HCT116 (cell line): Measurements from ENCODE around the gene SLC25A13. TPM values are rescaled to one million over a fixed set of nuclear protein-coding genes. Genes with fewer than 3 reads are reported as not detected.

Source experiments
- ATAC-seq: fragments of 200-7000 bp; cut with Tn5 transposase; 2 replicates; pipeline ENCODE4 v1.9.1; 2020; ENCODE audit warnings: mild to moderate bottlenecking, moderate library complexity
- BruUV-seq: library from RNA; stranded (reverse); fragments of 400-500 nt; replicated peaks from 2 replicates; lab custom pipeline; 2021; lab: Mats Ljungman, UMichigan
- CTCF ChIA-PET: fragments of 300-600 bp; sonication (Branson Sonifier 250); formaldehyde crosslinking; loops from one replicate; lab custom pipeline; 2021; ENCODE audit warnings: antibody characterized with exemption; lab: Charles Lee
- POLR2A ChIA-PET: fragments of 300-600, 350-600 bp; sonication (Branson Sonifier 250); formaldehyde crosslinking; loops from one replicate; lab custom pipeline; 2021; ENCODE audit warnings: antibody characterized with exemption; lab: Charles Lee
- RAD21 ChIA-PET, 2 experiments: fragments of 300-600 bp; sonication (Branson Sonifier 250); formaldehyde crosslinking; loops; one replicate each; lab custom pipeline; 2023; ENCODE audit warnings: low total read pairs in 2 of 2; ENCODE audit not compliant: uncharacterized antibody in 2 of 2, unreplicated experiment in 2 of 2, low non-redundant PET in 1 of 2; lab: Charles Lee
- DNase-seq: peaks from one replicate; pipeline ENCODE4 v3.0.0-alpha.2; 2010; ENCODE audit warnings: low read depth, low spot score
- H2AFZ ChIP-seq: fragments of 200-600 bp; shearing (Covaris generic), sonication (generic); 2 replicates; pipeline ENCODE4 v1.6.1; 2017; ENCODE audit warnings: low read depth, mixed run types, mixed read lengths, antibody characterized with exemption, low read length; ENCODE audit not compliant: poor library complexity, severe bottlenecking
- H3K27ac ChIP-seq: 2 replicates; pipeline ENCODE4 v1.5.1; 2012; ENCODE audit warnings: low read depth, low read length
- H3K27me3 ChIP-seq: fragments of 200-600 bp; sonication (generic); 2 replicates; pipeline ENCODE4 v1.6.1; 2016; ENCODE audit warnings: mixed run types, low read length, mixed read lengths; ENCODE audit not compliant: insufficient read depth
- H3K36me3 ChIP-seq, 2 experiments: fragments of 200-500 bp in 1 of 2; fragments of 200-600 bp in 1 of 2; sonication (Bioruptor generic) in 1 of 2; sonication (generic) in 1 of 2; 2 replicates each; pipeline versions ENCODE4 v1.5.1 to v1.6.1; 2014 to 2016; ENCODE audit warnings: low read length in 2 of 2, inconsistent platforms in 1 of 2, mixed read lengths in 1 of 2, mixed run types in 1 of 2; ENCODE audit not compliant: insufficient read depth in 2 of 2, control insufficient read depth in 1 of 2
- H3K4me1 ChIP-seq, 2 experiments: fragments of 200-600 bp in 1 of 2; sonication (generic) in 1 of 2; 2 replicates each; pipeline versions ENCODE4 v1.5.1 to v1.6.1; 2012 to 2017; ENCODE audit warnings: low read length in 2 of 2, inconsistent platforms in 1 of 2, mild to moderate bottlenecking in 1 of 2, mixed read lengths in 1 of 2, mixed run types in 1 of 2, moderate library complexity in 1 of 2; ENCODE audit not compliant: insufficient read depth in 2 of 2, control insufficient read depth in 1 of 2
- H3K4me2 ChIP-seq: fragments of 200-600 bp; sonication (generic); 2 replicates; pipeline ENCODE4 v1.6.1; 2017; ENCODE audit warnings: mixed run types, low read length, mixed read lengths
- H3K4me3 ChIP-seq, 2 experiments: fragments of 200-600 bp in 1 of 2; sonication (generic) in 1 of 2; replicated peaks in 1 of 2; 2 replicates each; pipeline ENCODE4 v1.5.1; 2011 to 2016; ENCODE audit warnings: low read length in 2 of 2, control low read depth in 1 of 2, low read depth in 1 of 2, mild to moderate bottlenecking in 1 of 2, mixed read lengths in 1 of 2, mixed run types in 1 of 2
- H3K79me2 ChIP-seq: fragments of 200-600 bp; sonication (generic); 2 replicates; pipeline ENCODE4 v1.6.1; 2017; ENCODE audit warnings: mild to moderate bottlenecking, mixed run types, low read length, moderate library complexity, mixed read lengths; ENCODE audit not compliant: insufficient read depth
- H3K9ac ChIP-seq: fragments of 200-600 bp; sonication (generic); 2 replicates; pipeline ENCODE4 v1.6.1; 2016; ENCODE audit warnings: low read length, mixed read lengths
- H3K9me2 ChIP-seq: fragments of 200-600 bp; sonication (generic), shearing (Covaris generic); 2 replicates; pipeline ENCODE4 v1.6.1; 2017; ENCODE audit warnings: mixed run types, mild to moderate bottlenecking, moderate library complexity; ENCODE audit not compliant: insufficient read depth
- H3K9me3 ChIP-seq, 2 experiments: fragments of 200-500 bp in 1 of 2; fragments of 200-600 bp in 1 of 2; sonication (Bioruptor generic) in 1 of 2; sonication (generic) in 1 of 2; 2 replicates each; pipeline ENCODE4 v1.6.1; 2014 to 2017; ENCODE audit warnings: low read length in 2 of 2, mixed read lengths in 2 of 2, inconsistent platforms in 1 of 2, low read depth in 1 of 2, mild to moderate bottlenecking in 1 of 2, mixed run types in 1 of 2, moderate library complexity in 1 of 2; ENCODE audit not compliant: control insufficient read depth in 1 of 2, insufficient read depth in 1 of 2
- H4K20me1 ChIP-seq: fragments of 200-600 bp; sonication (generic), shearing (Covaris generic); 2 replicates; pipeline ENCODE4 v1.6.1; 2017; ENCODE audit warnings: mixed run types, mild to moderate bottlenecking, moderate library complexity; ENCODE audit not compliant: insufficient read depth
- CBX3 ChIP-seq: IDR thresholded peaks from 2 replicates; pipeline ENCODE4 v1.6.1; 2012; ENCODE audit warnings: low read depth
- CTCF ChIP-seq, 3 experiments: fragments of 200-600 bp in 1 of 3; sonication (generic) in 1 of 3; IDR thresholded peaks in 2 of 3; conservative IDR thresholded peaks in 1 of 3; 2 replicates each; pipeline ENCODE4 v1.5.1; 2012 to 2017; ENCODE audit warnings: low read depth in 2 of 3, low read length in 2 of 3, antibody characterized with exemption in 1 of 3, borderline replicate concordance in 1 of 3, control low read depth in 1 of 3, mild to moderate bottlenecking in 1 of 3, mixed read lengths in 1 of 3, mixed run types in 1 of 3, moderate library complexity in 1 of 3; ENCODE audit not compliant: insufficient read depth in 1 of 3
- EGR1 ChIP-seq: IDR thresholded peaks from 2 replicates; pipeline ENCODE4 v1.6.1; 2012; ENCODE audit warnings: low read depth
- ELF1 ChIP-seq: IDR thresholded peaks from 2 replicates; pipeline ENCODE4 v1.6.1; 2012; ENCODE audit warnings: low read depth, borderline replicate concordance
- EZH2 ChIP-seq: fragments of 200-600 bp; sonication (generic); IDR thresholded peaks from 2 replicates; pipeline ENCODE4 v1.6.1; 2017; ENCODE audit warnings: antibody characterized with exemption, mixed run types
- EZH2phosphoT487 ChIP-seq: fragments of 200-600 bp; IDR thresholded peaks from 2 replicates; pipeline ENCODE4 v1.6.1; 2018; ENCODE audit warnings: antibody characterized with exemption, borderline replicate concordance
- POLR2A ChIP-seq: IDR thresholded peaks from 2 replicates; pipeline ENCODE4 v1.7.0; 2011; ENCODE audit warnings: borderline replicate concordance; ENCODE audit not compliant: insufficient read depth, insufficient read length; ENCODE audit errors: extremely low read depth
- POLR2AphosphoS5 ChIP-seq: IDR thresholded peaks from 2 replicates; pipeline ENCODE4 v1.6.1; 2011; ENCODE audit warnings: mild to moderate bottlenecking, low read depth, low read length, moderate library complexity
- SIN3A ChIP-seq: IDR thresholded peaks from 2 replicates; pipeline ENCODE4 v1.6.1; 2012; ENCODE audit warnings: low read depth
- SP1 ChIP-seq: IDR thresholded peaks from 2 replicates; pipeline ENCODE4 v1.6.1; 2012; ENCODE audit warnings: low read depth
- TCF7L2 ChIP-seq: IDR thresholded peaks from 2 replicates; pipeline ENCODE4 v1.7.0; 2011; ENCODE audit warnings: borderline replicate concordance, inconsistent platforms; ENCODE audit not compliant: insufficient read depth, insufficient read length; ENCODE audit errors: extremely low read depth
- YY1 ChIP-seq: IDR thresholded peaks from 2 replicates; pipeline ENCODE4 v1.6.1; 2011; ENCODE audit warnings: low read length, low read depth, moderate library complexity, mild to moderate bottlenecking; ENCODE audit not compliant: insufficient replicate concordance; ENCODE audit errors: extremely low read depth
- ZBTB33 ChIP-seq: IDR thresholded peaks from 2 replicates; pipeline ENCODE4 v1.6.1; 2011; ENCODE audit warnings: mild to moderate bottlenecking, low read length, moderate library complexity; ENCODE audit not compliant: insufficient replicate concordance; ENCODE audit errors: extremely low read depth
- ZFX ChIP-seq: fragments of 450-650 bp; IDR thresholded peaks from 2 replicates; pipeline ENCODE4 v1.6.1; 2017
- ZNF274 ChIP-seq: fragments of 200-500 bp; sonication (Bioruptor generic); IDR thresholded peaks from 2 replicates; pipeline ENCODE4 v1.6.1; 2014; ENCODE audit warnings: mild to moderate bottlenecking, low read depth, low read length, inconsistent platforms
- intact Hi-C: fragments of 100-400 bp; cut with micrococcal nuclease; formaldehyde crosslinking; loops from 2 replicates; pipeline ENCODE4 v1.10.0; 2022
- total RNA-seq: library from RNA; stranded (reverse); gene quantifications from one replicate; pipeline ENCODE4 v1.2.1, GENCODE V29; 2021; ENCODE audit not compliant: unreplicated experiment

SLC25A13 gene
- total RNA-seq, 1 experiment from 2014 or later: 19.3 TPM

- H3K36me3 ChIP-seq: no peaks in the 10 kb centered on the region
- intact Hi-C loops: no loop called here
- TF ChIP-seq SP1 (no peak), EGR1 (no peak), ZBTB33 (no peak), CBX3 (no peak), ZFX (no peak), EZH2phosphoT487 (no peak), ZNF274 (no peak), POLR2A (no peak), ELF1 (no peak), YY1 (no peak), TCF7L2 (no peak), EZH2 (no peak), POLR2AphosphoS5 (no peak), SIN3A (no peak), CTCF (IDR thresholded peaks at IDR 0.05 in 2 of 3, conservative IDR thresholded peaks at IDR 0.05 in 1 of 3; ENCODE audit: borderline replicate concordance in 1 of 3, insufficient read depth in 1 of 3, low read depth in 2 of 3, low read length in 2 of 3) (no peak)
- H3K9me3 ChIP-seq: no peaks in the 10 kb centered on the region
- H3K27ac ChIP-seq: no peak overlapping the region
- BruUV-seq: no TSS peak
- no peak overlapping the region for H3K4me2 ChIP-seq
- no peak overlapping the region for H3K9ac ChIP-seq
- no peaks in the 10 kb centered on the region for H4K20me1 ChIP-seq
- peaks cover 5% of the 10 kb centered on the region for H3K79me2 ChIP-seq
- ATAC-seq (no peak), DNase-seq (no peak)
- CTCF ChIA-PET: no interaction called here
- no peak overlapping the region for H2AFZ ChIP-seq
- H3K4me1 ChIP-seq: peaks cover 6 to 17% of the 10 kb centered on the region in 2 experiments; a peak in 3 of 4 replicates
- no peaks in the 10 kb centered on the region for H3K9me2 ChIP-seq
- POLR2A ChIA-PET: no interaction called here
- RAD21 ChIA-PET: no interaction called here
- no peaks in the 10 kb centered on the region for H3K27me3 ChIP-seq
- H3K4me3 ChIP-seq: no peak overlapping the region
These were observed 105.5 kb downstream of the SLC25A13 start for GRCh38 chr7:96216373-96216772.
